HCT116 (cell line): Measurements from ENCODE around the gene DNAJC3. TPM values are rescaled to one million over a fixed set of nuclear protein-coding genes. Genes with fewer than 3 reads are reported as not detected.

Experiments
- ATAC-seq: fragments of 200-7000 bp; cut with Tn5 transposase; 2 replicates; pipeline ENCODE4 v1.9.1; 2020; ENCODE audit warnings: mild to moderate bottlenecking, moderate library complexity
- BruUV-seq: library from RNA; stranded (reverse); fragments of 400-500 nt; replicated peaks from 2 replicates; lab custom pipeline; 2021; lab: Mats Ljungman, UMichigan
- CTCF ChIA-PET: fragments of 300-600 bp; sonication (Branson Sonifier 250); formaldehyde crosslinking; loops from one replicate; lab custom pipeline; 2021; ENCODE audit warnings: antibody characterized with exemption; lab: Charles Lee
- POLR2A ChIA-PET: fragments of 300-600, 350-600 bp; sonication (Branson Sonifier 250); formaldehyde crosslinking; loops from one replicate; lab custom pipeline; 2021; ENCODE audit warnings: antibody characterized with exemption; lab: Charles Lee
- RAD21 ChIA-PET, 2 experiments: fragments of 300-600 bp; sonication (Branson Sonifier 250); formaldehyde crosslinking; loops; one replicate each; lab custom pipeline; 2023; ENCODE audit warnings: low total read pairs in 2 of 2; ENCODE audit not compliant: uncharacterized antibody in 2 of 2, unreplicated experiment in 2 of 2, low non-redundant PET in 1 of 2; lab: Charles Lee
- DNase-seq: peaks from one replicate; pipeline ENCODE4 v3.0.0-alpha.2; 2010; ENCODE audit warnings: low read depth, low spot score
- H2AFZ ChIP-seq: fragments of 200-600 bp; shearing (Covaris generic), sonication (generic); 2 replicates; pipeline ENCODE4 v1.6.1; 2017; ENCODE audit warnings: low read depth, mixed run types, mixed read lengths, antibody characterized with exemption, low read length; ENCODE audit not compliant: poor library complexity, severe bottlenecking
- H3K27ac ChIP-seq: 2 replicates; pipeline ENCODE4 v1.5.1; 2012; ENCODE audit warnings: low read depth, low read length
- H3K27me3 ChIP-seq: fragments of 200-600 bp; sonication (generic); 2 replicates; pipeline ENCODE4 v1.6.1; 2016; ENCODE audit warnings: mixed run types, low read length, mixed read lengths; ENCODE audit not compliant: insufficient read depth
- H3K36me3 ChIP-seq, 2 experiments: fragments of 200-500 bp in 1 of 2; fragments of 200-600 bp in 1 of 2; sonication (Bioruptor generic) in 1 of 2; sonication (generic) in 1 of 2; 2 replicates each; pipeline versions ENCODE4 v1.5.1 to v1.6.1; 2014 to 2016; ENCODE audit warnings: low read length in 2 of 2, inconsistent platforms in 1 of 2, mixed read lengths in 1 of 2, mixed run types in 1 of 2; ENCODE audit not compliant: insufficient read depth in 2 of 2, control insufficient read depth in 1 of 2
- H3K4me1 ChIP-seq, 2 experiments: fragments of 200-600 bp in 1 of 2; sonication (generic) in 1 of 2; 2 replicates each; pipeline versions ENCODE4 v1.5.1 to v1.6.1; 2012 to 2017; ENCODE audit warnings: low read length in 2 of 2, inconsistent platforms in 1 of 2, mild to moderate bottlenecking in 1 of 2, mixed read lengths in 1 of 2, mixed run types in 1 of 2, moderate library complexity in 1 of 2; ENCODE audit not compliant: insufficient read depth in 2 of 2, control insufficient read depth in 1 of 2
- H3K4me2 ChIP-seq: fragments of 200-600 bp; sonication (generic); 2 replicates; pipeline ENCODE4 v1.6.1; 2017; ENCODE audit warnings: mixed run types, low read length, mixed read lengths
- H3K4me3 ChIP-seq, 2 experiments: fragments of 200-600 bp in 1 of 2; sonication (generic) in 1 of 2; replicated peaks in 1 of 2; 2 replicates each; pipeline ENCODE4 v1.5.1; 2011 to 2016; ENCODE audit warnings: low read length in 2 of 2, control low read depth in 1 of 2, low read depth in 1 of 2, mild to moderate bottlenecking in 1 of 2, mixed read lengths in 1 of 2, mixed run types in 1 of 2
- H3K79me2 ChIP-seq: fragments of 200-600 bp; sonication (generic); 2 replicates; pipeline ENCODE4 v1.6.1; 2017; ENCODE audit warnings: mild to moderate bottlenecking, mixed run types, low read length, moderate library complexity, mixed read lengths; ENCODE audit not compliant: insufficient read depth
- H3K9ac ChIP-seq: fragments of 200-600 bp; sonication (generic); 2 replicates; pipeline ENCODE4 v1.6.1; 2016; ENCODE audit warnings: low read length, mixed read lengths
- H3K9me2 ChIP-seq: fragments of 200-600 bp; sonication (generic), shearing (Covaris generic); 2 replicates; pipeline ENCODE4 v1.6.1; 2017; ENCODE audit warnings: mixed run types, mild to moderate bottlenecking, moderate library complexity; ENCODE audit not compliant: insufficient read depth
- H3K9me3 ChIP-seq, 2 experiments: fragments of 200-500 bp in 1 of 2; fragments of 200-600 bp in 1 of 2; sonication (Bioruptor generic) in 1 of 2; sonication (generic) in 1 of 2; 2 replicates each; pipeline ENCODE4 v1.6.1; 2014 to 2017; ENCODE audit warnings: low read length in 2 of 2, mixed read lengths in 2 of 2, inconsistent platforms in 1 of 2, low read depth in 1 of 2, mild to moderate bottlenecking in 1 of 2, mixed run types in 1 of 2, moderate library complexity in 1 of 2; ENCODE audit not compliant: control insufficient read depth in 1 of 2, insufficient read depth in 1 of 2
- H4K20me1 ChIP-seq: fragments of 200-600 bp; sonication (generic), shearing (Covaris generic); 2 replicates; pipeline ENCODE4 v1.6.1; 2017; ENCODE audit warnings: mixed run types, mild to moderate bottlenecking, moderate library complexity; ENCODE audit not compliant: insufficient read depth
- EGR1 ChIP-seq: IDR thresholded peaks from 2 replicates; pipeline ENCODE4 v1.6.1; 2012; ENCODE audit warnings: low read depth
- RAD21 ChIP-seq: IDR thresholded peaks from 2 replicates; pipeline ENCODE4 v1.6.1; 2012; ENCODE audit warnings: low read depth, mild to moderate bottlenecking
- SRF ChIP-seq: IDR thresholded peaks from 2 replicates; pipeline ENCODE4 v1.6.1; 2012; ENCODE audit warnings: low read depth
- YY1 ChIP-seq: IDR thresholded peaks from 2 replicates; pipeline ENCODE4 v1.6.1; 2011; ENCODE audit warnings: low read length, low read depth, moderate library complexity, mild to moderate bottlenecking; ENCODE audit not compliant: insufficient replicate concordance; ENCODE audit errors: extremely low read depth
- ZFX ChIP-seq: fragments of 450-650 bp; IDR thresholded peaks from 2 replicates; pipeline ENCODE4 v1.6.1; 2017
- intact Hi-C: fragments of 100-400 bp; cut with micrococcal nuclease; formaldehyde crosslinking; loops from 2 replicates; pipeline ENCODE4 v1.10.0; 2022
- total RNA-seq: library from RNA; stranded (reverse); gene quantifications from one replicate; pipeline ENCODE4 v1.2.1, GENCODE V29; 2021; ENCODE audit not compliant: unreplicated experiment
- TF ChIP-seq, protein P1 (sequence below): IDR thresholded peaks from 2 replicates; pipeline ENCODE4 v1.6.1; 2011; ENCODE audit warnings: mild to moderate bottlenecking, low read length, moderate library complexity; ENCODE audit not compliant: insufficient replicate concordance; ENCODE audit errors: extremely low read depth
- TF ChIP-seq, protein P2 (sequence below), 3 experiments: fragments of 200-600 bp in 1 of 3; sonication (generic) in 1 of 3; IDR thresholded peaks in 2 of 3; conservative IDR thresholded peaks in 1 of 3; 2 replicates each; pipeline ENCODE4 v1.5.1; 2012 to 2017; ENCODE audit warnings: low read depth in 2 of 3, low read length in 2 of 3, antibody characterized with exemption in 1 of 3, borderline replicate concordance in 1 of 3, control low read depth in 1 of 3, mild to moderate bottlenecking in 1 of 3, mixed read lengths in 1 of 3, mixed run types in 1 of 3, moderate library complexity in 1 of 3; ENCODE audit not compliant: insufficient read depth in 1 of 3

Gene DNAJC3
- total RNA-seq, 1 experiment from 2014 or later = 28.5 TPM

DNA sequence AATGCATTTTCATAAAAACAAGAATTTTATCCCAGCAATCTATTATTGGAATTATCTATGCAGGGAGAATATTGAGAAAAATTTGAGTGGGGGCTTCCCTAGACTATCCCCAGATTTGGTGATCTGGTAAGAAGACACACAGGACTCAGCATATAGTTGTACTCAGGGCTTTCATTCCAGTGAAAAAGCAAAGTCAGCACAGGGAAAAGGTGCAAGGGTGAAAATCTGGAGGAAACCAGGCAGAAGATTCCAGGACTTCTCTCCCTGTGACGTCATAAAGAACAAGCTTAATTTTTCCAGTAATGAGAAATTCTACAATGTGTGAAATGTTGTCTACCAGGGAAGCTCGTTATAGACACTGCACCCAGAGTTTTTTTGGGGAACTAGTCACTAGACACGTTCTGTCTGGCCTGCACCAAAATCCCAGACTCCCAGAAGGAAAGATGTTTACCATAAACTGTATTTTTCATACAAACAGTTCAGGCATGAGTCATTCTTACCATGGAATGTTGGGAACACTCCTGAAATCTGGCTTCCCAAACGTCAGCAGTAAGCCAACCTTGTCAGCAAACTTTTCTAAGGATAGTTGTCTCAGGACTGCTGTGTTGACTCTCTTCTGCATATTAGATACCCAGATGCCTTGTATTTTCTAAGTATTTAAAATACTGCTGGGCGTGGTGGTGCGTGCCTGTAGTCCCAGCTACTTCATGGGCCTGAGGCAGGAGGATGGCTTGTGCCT lies 107.4 kb downstream of the DNAJC3 start:
- Histone ChIP-seq H4K20me1 (no peaks in the 10 kb centered on the region), H2AFZ (no peak overlapping the region), H3K4me1 (peaks cover 11 to 14% of the 10 kb centered on the region in 2 experiments), H3K9me2 (no peaks in the 10 kb centered on the region), H3K9me3 (no peaks in the 10 kb centered on the region), H3K79me2 (no peaks in the 10 kb centered on the region), H3K9ac (no peak overlapping the region), H3K36me3 (no peaks in the 10 kb centered on the region), H3K4me3 (no peak overlapping the region), H3K27me3 (no peaks in the 10 kb centered on the region), H3K27ac (no peak overlapping the region), H3K4me2 (peak overlapping the region; percentile 29; the same call in 1 of the 2 replicates)
- TF ChIP-seq SRF = no peak
- no peak for TF ChIP-seq EGR1
- TF ChIP-seq RAD21 = no peak
- no peak for TF ChIP-seq ZFX
- TF ChIP-seq, protein P1, sequence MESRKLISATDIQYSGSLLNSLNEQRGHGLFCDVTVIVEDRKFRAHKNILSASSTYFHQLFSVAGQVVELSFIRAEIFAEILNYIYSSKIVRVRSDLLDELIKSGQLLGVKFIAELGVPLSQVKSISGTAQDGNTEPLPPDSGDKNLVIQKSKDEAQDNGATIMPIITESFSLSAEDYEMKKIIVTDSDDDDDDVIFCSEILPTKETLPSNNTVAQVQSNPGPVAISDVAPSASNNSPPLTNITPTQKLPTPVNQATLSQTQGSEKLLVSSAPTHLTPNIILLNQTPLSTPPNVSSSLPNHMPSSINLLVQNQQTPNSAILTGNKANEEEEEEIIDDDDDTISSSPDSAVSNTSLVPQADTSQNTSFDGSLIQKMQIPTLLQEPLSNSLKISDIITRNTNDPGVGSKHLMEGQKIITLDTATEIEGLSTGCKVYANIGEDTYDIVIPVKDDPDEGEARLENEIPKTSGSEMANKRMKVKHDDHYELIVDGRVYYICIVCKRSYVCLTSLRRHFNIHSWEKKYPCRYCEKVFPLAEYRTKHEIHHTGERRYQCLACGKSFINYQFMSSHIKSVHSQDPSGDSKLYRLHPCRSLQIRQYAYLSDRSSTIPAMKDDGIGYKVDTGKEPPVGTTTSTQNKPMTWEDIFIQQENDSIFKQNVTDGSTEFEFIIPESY = no peak
- TF ChIP-seq YY1 = no peak
- TF ChIP-seq, protein P2, sequence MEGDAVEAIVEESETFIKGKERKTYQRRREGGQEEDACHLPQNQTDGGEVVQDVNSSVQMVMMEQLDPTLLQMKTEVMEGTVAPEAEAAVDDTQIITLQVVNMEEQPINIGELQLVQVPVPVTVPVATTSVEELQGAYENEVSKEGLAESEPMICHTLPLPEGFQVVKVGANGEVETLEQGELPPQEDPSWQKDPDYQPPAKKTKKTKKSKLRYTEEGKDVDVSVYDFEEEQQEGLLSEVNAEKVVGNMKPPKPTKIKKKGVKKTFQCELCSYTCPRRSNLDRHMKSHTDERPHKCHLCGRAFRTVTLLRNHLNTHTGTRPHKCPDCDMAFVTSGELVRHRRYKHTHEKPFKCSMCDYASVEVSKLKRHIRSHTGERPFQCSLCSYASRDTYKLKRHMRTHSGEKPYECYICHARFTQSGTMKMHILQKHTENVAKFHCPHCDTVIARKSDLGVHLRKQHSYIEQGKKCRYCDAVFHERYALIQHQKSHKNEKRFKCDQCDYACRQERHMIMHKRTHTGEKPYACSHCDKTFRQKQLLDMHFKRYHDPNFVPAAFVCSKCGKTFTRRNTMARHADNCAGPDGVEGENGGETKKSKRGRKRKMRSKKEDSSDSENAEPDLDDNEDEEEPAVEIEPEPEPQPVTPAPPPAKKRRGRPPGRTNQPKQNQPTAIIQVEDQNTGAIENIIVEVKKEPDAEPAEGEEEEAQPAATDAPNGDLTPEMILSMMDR (IDR thresholded peaks at IDR 0.05 in 2 of 3, conservative IDR thresholded peaks at IDR 0.05 in 1 of 3; ENCODE audit: borderline replicate concordance in 1 of 3, insufficient read depth in 1 of 3, low read depth in 2 of 3, low read length in 2 of 3) = no peak
- BruUV-seq = no TSS peak
- intact Hi-C loops = no loop called here
- RAD21 ChIA-PET = no interaction called here
- DNase-seq (no peak), ATAC-seq (peak; percentile 54)
- POLR2A ChIA-PET = no interaction called here
- CTCF ChIA-PET = no interaction called here
